Inflammatory macrophage treated with lipopolysaccharide for 4 hours (primary cell): ENCODE results near the gene TEX14.
"Not testable (repeated sequence)": the region's sequence is repeated elsewhere in the genome, so short reads cannot be mapped to it uniquely, and the experiment has no call there.

Experiments used
- DNase-seq: peaks from one replicate; pipeline ENCODE4 v3.0.0-alpha.2; 2020

Gene TEX14

DNA sequence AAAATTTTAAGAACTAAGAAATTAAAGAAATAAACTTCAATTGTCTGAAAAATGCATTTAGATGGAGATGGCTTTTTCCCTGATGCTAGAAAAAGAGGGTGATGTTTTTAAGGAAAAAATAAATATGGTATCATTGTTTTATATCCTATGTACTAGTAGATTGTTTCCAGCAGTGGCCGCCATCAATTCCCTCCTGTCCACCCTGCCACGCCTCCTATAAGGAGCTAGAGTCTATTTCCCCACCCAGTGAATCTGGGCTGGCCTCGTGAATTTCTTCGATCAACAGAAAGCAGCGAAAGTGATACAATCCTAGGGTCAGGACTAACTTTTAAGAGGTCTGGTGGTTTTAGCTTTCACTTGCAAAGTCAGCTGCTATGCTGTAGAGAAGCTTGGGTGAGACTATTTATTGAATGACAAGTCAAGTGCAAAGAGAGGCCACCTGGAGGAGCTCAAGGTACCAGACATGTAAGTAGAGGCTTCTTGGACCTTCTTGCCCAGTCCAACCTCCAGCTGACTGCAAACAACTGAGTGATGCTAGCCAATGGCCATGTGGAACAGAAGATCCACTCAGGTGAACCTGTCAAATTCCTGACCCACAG, 96.6 kb downstream of the TEX14 start:
- DNase-seq, result no peak

DNA sequence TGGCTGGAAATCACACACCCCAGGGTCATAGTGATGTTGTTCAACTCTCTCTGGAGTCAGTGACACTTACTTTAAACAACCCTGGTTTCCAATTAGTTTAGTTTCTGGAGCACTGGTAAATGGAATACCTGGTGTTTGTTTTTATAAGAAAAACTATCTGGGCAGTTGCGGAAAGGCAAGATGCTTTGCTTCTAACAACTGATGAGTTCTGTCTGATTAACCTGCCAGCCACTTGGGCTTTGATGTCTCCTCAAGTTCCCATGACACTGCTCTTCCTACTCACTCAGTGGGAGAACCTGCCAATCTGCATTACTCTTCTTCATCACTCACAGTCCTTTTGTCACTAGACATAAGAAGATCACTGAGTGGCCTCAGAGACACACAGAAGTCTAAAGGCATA, 98.7 kb downstream of the TEX14 start:
- DNase-seq, result no peak

DNA sequence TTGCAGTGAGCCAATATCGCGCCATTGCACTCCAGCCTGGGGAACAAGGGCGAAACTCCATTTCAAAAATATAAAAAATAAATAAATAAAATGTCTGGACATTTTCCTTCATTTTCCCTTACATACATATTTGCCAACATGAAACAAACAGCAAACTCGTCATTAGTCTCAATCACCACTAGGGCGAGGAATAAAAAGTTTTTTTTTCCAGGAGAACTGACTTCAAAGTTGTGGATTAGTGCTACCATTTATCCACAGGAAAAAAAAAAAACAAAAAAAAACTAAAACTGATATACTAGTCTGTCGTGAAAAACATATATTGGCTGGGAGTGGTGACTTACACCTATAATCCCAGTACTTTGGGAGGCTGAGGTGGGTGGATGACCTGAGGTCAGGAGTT, 100.4 kb downstream of the TEX14 start:
- no peak for DNase-seq

DNA sequence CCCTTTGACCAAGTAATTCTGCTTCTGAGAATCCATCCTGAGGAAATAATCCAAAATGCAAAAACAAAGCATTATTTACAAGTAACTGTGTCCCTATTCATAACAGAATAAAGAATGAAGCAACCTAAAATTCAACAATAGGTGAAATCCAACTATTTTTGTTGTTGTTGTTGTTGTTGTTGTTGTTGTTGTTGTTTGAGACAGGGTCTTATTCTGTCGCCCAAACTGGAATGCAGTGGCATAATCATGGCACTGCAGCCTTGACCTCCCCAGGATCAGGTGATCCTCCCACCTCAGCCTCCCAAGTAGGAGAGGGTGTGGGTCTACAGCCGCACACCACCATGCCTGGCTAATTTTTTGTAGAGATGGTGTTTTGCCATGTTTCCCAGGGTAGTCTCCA, 101.5 kb downstream of the TEX14 start:
- DNase-seq, result no peak

DNA sequence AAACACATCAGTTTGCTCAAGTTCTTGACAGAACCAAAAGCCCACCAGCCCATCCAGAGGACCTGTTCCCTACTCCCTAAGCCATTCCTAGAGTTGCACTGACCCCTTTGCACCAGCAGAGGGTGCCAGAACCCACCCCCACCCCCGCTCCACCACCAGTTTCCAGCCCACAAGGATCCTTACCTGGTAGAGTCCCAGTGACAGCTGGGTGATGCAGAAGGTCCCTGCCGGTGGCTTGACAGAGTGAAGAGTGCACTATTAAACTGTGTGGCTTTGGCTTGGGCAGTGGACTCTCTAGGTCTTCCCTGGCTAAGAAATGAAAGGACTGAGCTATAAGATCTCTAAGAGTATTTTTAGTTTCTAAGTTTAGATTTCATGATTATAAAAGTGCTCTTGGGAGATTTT, 104.1 kb downstream of the TEX14 start:
- peak; percentile 36 for DNase-seq

GRCh38 chr17:58586009-58586644, 105.7 kb downstream of the TEX14 start:
- DNase-seq, result no peak

GRCh38 chr17:58585554-58585953, 106.3 kb downstream of the TEX14 start:
- no peak for DNase-seq

GRCh38 chr17:58583486-58583885, 108.4 kb downstream of the TEX14 start:
- DNase-seq, result no peak

GRCh38 chr17:58582718-58583117, 109.1 kb downstream of the TEX14 start:
- not testable (repeated sequence) for DNase-seq

DNA sequence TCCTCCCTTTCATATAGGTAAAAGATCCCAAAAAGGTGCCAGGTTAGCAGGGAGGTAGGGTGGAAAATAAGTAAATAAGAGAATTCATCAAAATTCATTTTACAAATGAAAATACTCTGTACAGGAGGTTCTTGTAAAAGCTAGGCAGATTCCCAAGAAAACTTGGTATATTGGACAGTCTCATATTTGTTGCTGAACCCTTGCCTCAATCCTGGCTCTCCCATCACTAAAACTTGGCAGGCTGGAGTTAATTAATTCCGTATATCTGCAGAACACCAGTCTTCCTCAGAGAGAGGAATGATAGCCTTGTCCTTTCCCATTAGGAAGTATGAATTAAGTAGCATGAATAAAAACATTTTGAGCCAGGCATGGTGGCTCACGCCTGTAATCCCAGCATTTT, 111.2 kb downstream of the TEX14 start:
- DNase-seq, result no peak

GRCh38 chr17:58577696-58578095, 114.1 kb downstream of the TEX14 start:
- DNase-seq, result peak; percentile 66

GRCh38 chr17:58576679-58577367, 115.0 kb downstream of the TEX14 start:
- DNase-seq, result peak; percentile 35

- DNase-seq, result peak; percentile 74
Measured at GRCh38 chr17:58575511-58575910, 116.3 kb downstream of the TEX14 start.

DNA sequence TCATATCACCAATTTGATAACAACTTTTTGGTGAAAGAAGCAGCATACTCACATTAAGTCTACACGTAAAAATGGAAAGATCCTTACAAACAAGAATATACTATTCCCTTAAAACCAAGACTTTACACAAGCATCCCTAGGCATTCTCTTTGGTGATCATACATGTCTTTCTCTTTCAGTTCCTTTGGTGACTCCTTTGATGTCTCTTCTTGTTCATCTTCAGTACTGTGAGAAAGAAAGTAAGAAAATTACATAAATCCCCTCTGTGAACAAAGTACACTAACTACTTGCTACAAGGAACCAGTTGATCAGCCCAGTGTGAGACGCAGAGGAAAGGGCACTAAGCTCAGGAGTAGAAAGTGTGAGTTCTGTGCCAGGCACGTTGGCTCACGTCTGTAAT, 117.8 kb downstream of the TEX14 start:
- DNase-seq, result no peak

DNA sequence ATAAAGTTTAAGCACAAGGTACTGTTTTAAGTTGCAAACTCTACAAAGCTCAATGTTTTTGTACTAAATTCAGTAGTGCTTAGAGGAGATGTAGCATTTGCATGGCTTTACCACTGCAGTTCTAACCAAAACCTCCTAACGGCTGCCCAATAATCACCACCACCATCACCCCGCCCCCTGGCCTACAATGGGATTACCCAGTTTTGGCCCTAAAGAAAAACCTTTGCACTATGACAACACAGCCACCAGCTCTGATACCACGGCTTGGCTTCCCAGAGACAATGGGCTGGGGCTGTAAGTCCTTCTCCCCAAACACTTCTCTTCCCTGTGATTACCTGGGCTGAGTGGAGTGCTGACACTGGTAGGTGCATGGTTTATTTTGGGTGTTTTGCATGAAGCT, 119.0 kb downstream of the TEX14 start:
- DNase-seq, result no peak

DNA sequence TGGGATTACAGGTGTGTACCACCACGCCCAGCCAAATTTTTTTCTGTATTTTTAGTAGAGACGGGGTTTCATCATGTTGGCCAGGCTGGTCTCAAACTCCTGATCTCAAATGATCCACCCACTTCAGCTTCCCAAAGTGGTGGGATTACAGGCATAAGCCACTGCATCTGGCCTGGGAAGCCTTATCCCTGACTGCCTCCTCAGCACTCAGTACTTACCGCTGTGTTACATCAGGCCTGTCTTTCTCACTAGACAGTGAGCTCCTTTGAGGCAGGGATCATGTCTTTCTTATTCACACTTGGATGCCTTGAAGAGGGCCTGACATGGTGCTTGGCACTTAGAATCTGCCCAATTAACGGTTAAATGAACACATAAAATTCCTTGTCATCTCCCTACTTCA, 121.1 kb downstream of the TEX14 start:
- DNase-seq, result no peak

GRCh38 chr17:58569196-58569595, 122.6 kb downstream of the TEX14 start:
- peak; percentile 69 for DNase-seq

DNA sequence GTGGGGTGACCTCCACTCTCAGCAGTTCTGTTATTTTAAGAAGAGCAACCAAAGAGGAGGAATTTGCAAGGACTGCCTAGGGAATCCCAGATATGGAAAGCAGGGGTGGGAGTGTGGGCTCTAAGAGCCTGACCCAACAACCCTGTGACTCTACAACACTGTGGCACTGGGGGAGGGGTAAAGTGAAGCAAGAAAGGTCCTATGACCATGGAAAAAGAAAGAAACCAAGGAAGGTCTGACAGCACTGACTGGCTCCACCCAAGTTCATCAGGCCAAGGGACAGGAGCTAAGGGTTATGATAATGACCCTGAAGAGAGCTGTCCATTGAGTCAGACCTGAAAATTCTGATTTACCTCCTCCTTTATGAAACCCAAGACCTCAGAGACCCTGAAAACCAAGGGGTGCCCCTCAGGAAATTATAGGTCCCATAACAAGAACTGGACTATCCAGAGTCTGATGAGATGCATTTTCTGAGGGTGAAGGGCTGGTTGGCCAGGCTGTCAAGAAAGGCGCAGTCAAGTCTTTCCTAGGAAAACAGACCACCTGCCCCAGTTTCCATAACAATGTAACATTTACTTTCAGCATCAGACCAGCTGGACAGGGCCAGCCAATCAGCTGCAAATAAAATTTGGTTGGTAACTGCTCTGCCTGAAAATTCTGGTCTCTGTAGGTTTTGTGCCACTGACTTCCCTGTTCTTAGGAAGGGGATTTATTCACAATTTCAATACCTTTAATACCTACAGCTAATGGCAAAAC, 123.6 kb downstream of the TEX14 start:
- peak; percentile 89 for DNase-seq

- peak; percentile 42 for DNase-seq
Measured at GRCh38 chr17:58565389-58566311, 126.2 kb downstream of the TEX14 start.

DNA sequence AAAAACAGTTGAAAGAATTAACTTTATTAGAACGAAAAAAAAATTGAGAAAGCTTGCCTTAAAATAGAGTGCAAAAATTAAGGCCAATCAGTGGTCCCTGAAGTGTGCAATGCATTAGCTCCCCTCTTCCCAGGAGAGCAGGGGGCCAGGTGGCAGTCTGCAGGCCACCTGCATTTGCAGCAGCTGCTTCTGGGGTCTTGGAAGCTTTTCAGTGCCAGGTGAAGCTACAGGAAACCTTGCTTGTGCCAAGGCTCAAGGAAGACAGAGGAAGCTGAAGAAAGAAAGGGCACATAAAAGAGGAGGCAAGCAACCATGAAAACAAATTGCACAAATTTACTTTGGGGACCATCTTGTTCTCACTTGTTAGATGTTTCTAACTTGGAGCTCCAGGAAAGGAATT, 126.9 kb downstream of the TEX14 start:
- DNase-seq, result no peak

DNA sequence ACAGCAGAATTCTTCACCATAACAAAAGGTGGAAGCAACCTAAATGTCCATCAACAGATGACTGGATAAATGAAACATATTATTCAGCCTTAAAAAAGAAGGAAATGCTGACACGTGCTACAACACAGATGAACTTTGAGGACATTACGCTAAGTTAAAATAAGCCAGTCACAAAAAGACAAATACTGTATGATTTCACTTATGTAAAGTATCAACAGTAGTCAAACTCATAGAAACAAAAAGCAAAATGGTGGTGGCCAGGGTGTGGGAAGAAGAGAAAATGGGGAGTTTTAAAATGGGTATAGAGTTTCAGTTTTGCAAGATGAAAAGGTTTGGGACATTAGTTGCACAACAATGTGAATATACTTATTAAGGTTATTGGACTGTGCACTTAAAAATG, 127.6 kb downstream of the TEX14 start:
- DNase-seq, result peak; percentile 84

DNA sequence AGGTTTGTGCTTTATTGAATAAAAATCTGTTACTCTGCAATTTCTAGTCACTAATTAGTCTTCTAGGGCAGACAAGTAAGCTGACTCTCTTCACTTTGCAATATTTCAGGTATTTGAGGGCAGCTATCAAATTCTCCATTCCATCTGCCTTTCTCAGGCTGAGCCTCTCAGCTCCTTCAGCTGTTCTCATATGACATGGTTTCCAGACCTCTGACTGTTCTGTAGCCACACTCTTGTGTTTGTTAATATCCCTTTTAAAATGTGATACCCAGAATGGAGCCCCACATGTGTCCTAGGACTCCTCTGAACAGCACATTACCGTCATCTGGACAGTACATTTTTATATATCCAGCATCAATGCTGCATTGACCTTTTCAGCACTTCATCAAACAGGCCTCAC, 131.3 kb downstream of the TEX14 start:
- no peak for DNase-seq

- no peak for DNase-seq
Measured at GRCh38 chr17:58557981-58558380, 133.9 kb downstream of the TEX14 start.
